H1 (cell line): ENCODE results near the gene FGF1. TPM values are rescaled to one million over a fixed set of nuclear protein-coding genes. Genes with fewer than 3 reads are reported as not detected.

Source experiments
- KDM5A ChIP-seq: fragments of 200-600 bp; IDR thresholded peaks from 2 replicates; pipeline ENCODE4 v1.7.1; 2012; ENCODE audit warnings: mild to moderate bottlenecking, low read length, inconsistent platforms, mixed read lengths
- polyA plus RNA-seq, 7 experiments: library from polyadenylated mRNA; depleted of rRNA in 3 of 7; stranded (reverse) in 5 of 7; unstranded in 2 of 7; fragments of >200 nt in 5 of 7; fragments of 200-250 nt in 2 of 7; gene quantifications; 1 replicate in 5 of 7; 2 replicates in 1 of 7; 4 replicates in 1 of 7; pipeline versions ENCODE4 v1.2.1 to v1.2.3, GENCODE V29; 2011 to 2013; ENCODE audit warnings: missing spikeins in 2 of 7, mixed read lengths in 2 of 7
- total RNA-seq: library from RNA; stranded (reverse); fragmentation: NEBNext Ultra II Directional; extraction: Animal tissue kit (Norgen Biotek cat#: 25700); gene quantifications from 2 replicates; pipeline ENCODE4 v1.2.1, GENCODE V29; 2021
- TF ChIP-seq, protein P1 (sequence below): fragments of 300-600 bp; sonication (generic); IDR thresholded peaks from 2 replicates; pipeline ENCODE4 v1.7.1; 2012; ENCODE audit warnings: low read length, moderate library complexity, mild to moderate bottlenecking, inconsistent platforms; ENCODE audit not compliant: insufficient replicate concordance
- TF ChIP-seq, protein P2 (sequence below), 3 experiments: IDR thresholded peaks; 1 replicate in 2 of 3; 2 replicates in 1 of 3; pipeline versions ENCODE4 v1.5.1 to v1.6.1; 2011; ENCODE audit warnings: low read length in 3 of 3, mild to moderate bottlenecking in 3 of 3, inconsistent platforms in 2 of 3, low read depth in 1 of 3, moderate library complexity in 1 of 3; ENCODE audit not compliant: insufficient read depth in 1 of 3; ENCODE audit errors: control extremely low read depth in 1 of 3

The FGF1 gene
- total and polyA plus RNA-seq, 2 of the 8 experiments (the other 6 are each of a cell fraction or from before 2014, with no cell fraction given), result 0.30 to 0.50 TPM

DNA sequence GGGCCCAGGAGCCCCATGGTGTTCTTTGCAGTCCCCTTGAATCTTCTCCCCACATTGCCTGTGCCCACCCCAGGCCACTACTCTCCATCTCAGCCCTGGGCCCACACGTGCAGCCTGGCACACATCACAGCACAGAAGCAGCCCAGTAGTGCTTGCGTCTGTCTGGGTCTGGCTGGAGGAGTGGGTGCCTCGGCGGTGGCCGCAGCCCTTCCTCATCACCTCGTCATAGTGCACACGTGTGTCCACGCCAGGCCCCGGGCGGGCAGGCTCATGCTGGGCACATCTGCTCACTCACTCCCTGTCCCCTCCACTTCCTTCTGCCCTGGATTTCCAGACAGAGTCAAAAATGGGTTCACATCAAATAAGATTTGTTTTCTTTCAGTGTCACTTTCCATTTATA, 33.3 kb downstream of the FGF1 start (continued):
- TF ChIP-seq, protein P1, sequence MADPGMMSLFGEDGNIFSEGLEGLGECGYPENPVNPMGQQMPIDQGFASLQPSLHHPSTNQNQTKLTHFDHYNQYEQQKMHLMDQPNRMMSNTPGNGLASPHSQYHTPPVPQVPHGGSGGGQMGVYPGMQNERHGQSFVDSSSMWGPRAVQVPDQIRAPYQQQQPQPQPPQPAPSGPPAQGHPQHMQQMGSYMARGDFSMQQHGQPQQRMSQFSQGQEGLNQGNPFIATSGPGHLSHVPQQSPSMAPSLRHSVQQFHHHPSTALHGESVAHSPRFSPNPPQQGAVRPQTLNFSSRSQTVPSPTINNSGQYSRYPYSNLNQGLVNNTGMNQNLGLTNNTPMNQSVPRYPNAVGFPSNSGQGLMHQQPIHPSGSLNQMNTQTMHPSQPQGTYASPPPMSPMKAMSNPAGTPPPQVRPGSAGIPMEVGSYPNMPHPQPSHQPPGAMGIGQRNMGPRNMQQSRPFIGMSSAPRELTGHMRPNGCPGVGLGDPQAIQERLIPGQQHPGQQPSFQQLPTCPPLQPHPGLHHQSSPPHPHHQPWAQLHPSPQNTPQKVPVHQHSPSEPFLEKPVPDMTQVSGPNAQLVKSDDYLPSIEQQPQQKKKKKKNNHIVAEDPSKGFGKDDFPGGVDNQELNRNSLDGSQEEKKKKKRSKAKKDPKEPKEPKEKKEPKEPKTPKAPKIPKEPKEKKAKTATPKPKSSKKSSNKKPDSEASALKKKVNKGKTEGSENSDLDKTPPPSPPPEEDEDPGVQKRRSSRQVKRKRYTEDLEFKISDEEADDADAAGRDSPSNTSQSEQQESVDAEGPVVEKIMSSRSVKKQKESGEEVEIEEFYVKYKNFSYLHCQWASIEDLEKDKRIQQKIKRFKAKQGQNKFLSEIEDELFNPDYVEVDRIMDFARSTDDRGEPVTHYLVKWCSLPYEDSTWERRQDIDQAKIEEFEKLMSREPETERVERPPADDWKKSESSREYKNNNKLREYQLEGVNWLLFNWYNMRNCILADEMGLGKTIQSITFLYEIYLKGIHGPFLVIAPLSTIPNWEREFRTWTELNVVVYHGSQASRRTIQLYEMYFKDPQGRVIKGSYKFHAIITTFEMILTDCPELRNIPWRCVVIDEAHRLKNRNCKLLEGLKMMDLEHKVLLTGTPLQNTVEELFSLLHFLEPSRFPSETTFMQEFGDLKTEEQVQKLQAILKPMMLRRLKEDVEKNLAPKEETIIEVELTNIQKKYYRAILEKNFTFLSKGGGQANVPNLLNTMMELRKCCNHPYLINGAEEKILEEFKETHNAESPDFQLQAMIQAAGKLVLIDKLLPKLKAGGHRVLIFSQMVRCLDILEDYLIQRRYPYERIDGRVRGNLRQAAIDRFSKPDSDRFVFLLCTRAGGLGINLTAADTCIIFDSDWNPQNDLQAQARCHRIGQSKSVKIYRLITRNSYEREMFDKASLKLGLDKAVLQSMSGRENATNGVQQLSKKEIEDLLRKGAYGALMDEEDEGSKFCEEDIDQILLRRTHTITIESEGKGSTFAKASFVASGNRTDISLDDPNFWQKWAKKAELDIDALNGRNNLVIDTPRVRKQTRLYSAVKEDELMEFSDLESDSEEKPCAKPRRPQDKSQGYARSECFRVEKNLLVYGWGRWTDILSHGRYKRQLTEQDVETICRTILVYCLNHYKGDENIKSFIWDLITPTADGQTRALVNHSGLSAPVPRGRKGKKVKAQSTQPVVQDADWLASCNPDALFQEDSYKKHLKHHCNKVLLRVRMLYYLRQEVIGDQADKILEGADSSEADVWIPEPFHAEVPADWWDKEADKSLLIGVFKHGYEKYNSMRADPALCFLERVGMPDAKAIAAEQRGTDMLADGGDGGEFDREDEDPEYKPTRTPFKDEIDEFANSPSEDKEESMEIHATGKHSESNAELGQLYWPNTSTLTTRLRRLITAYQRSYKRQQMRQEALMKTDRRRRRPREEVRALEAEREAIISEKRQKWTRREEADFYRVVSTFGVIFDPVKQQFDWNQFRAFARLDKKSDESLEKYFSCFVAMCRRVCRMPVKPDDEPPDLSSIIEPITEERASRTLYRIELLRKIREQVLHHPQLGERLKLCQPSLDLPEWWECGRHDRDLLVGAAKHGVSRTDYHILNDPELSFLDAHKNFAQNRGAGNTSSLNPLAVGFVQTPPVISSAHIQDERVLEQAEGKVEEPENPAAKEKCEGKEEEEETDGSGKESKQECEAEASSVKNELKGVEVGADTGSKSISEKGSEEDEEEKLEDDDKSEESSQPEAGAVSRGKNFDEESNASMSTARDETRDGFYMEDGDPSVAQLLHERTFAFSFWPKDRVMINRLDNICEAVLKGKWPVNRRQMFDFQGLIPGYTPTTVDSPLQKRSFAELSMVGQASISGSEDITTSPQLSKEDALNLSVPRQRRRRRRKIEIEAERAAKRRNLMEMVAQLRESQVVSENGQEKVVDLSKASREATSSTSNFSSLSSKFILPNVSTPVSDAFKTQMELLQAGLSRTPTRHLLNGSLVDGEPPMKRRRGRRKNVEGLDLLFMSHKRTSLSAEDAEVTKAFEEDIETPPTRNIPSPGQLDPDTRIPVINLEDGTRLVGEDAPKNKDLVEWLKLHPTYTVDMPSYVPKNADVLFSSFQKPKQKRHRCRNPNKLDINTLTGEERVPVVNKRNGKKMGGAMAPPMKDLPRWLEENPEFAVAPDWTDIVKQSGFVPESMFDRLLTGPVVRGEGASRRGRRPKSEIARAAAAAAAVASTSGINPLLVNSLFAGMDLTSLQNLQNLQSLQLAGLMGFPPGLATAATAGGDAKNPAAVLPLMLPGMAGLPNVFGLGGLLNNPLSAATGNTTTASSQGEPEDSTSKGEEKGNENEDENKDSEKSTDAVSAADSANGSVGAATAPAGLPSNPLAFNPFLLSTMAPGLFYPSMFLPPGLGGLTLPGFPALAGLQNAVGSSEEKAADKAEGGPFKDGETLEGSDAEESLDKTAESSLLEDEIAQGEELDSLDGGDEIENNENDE, result no peak
- no peak for TF ChIP-seq KDM5A
- TF ChIP-seq, protein P2, sequence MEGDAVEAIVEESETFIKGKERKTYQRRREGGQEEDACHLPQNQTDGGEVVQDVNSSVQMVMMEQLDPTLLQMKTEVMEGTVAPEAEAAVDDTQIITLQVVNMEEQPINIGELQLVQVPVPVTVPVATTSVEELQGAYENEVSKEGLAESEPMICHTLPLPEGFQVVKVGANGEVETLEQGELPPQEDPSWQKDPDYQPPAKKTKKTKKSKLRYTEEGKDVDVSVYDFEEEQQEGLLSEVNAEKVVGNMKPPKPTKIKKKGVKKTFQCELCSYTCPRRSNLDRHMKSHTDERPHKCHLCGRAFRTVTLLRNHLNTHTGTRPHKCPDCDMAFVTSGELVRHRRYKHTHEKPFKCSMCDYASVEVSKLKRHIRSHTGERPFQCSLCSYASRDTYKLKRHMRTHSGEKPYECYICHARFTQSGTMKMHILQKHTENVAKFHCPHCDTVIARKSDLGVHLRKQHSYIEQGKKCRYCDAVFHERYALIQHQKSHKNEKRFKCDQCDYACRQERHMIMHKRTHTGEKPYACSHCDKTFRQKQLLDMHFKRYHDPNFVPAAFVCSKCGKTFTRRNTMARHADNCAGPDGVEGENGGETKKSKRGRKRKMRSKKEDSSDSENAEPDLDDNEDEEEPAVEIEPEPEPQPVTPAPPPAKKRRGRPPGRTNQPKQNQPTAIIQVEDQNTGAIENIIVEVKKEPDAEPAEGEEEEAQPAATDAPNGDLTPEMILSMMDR (IDR thresholded peaks at IDR 0.05; ENCODE audit: control extremely low read depth in 1 of 3, insufficient read depth in 1 of 3, low read depth in 1 of 3, low read length in 3 of 3), result no peak
